Astrocyte (in vitro differentiated cells and primary cell): ENCODE measurements around the gene C12orf57.

Experiments used
- CTCF ChIP-seq: IDR thresholded peaks from 2 replicates; pipeline ENCODE4 v1.5.1; 2011; ENCODE audit warnings: low read depth, mild to moderate bottlenecking, inconsistent platforms, low read length, moderate library complexity; ENCODE audit not compliant: insufficient read depth
- EZH2 ChIP-seq: IDR thresholded peaks from 2 replicates; pipeline ENCODE4 v1.6.1; 2012; ENCODE audit warnings: mild to moderate bottlenecking, low read length, inconsistent platforms; ENCODE audit not compliant: insufficient read depth

- TF ChIP-seq CTCF: peak; percentile 61
- no peak for TF ChIP-seq EZH2
Observed at GRCh38 chr12:6961695-6962284, 18.0 kb downstream of the C12orf57 start.
